ENCODE measurements around the gene MPG. TPM values are rescaled to one million over a fixed set of nuclear protein-coding genes. Genes with fewer than 3 reads are reported as not detected.

MPG gene
- total and polyA plus RNA-seq, 2 of the 8 experiments (the other 6 are each of a cell fraction or from before 2014, with no cell fraction given): 37.6 to 83.7 TPM

DNA sequence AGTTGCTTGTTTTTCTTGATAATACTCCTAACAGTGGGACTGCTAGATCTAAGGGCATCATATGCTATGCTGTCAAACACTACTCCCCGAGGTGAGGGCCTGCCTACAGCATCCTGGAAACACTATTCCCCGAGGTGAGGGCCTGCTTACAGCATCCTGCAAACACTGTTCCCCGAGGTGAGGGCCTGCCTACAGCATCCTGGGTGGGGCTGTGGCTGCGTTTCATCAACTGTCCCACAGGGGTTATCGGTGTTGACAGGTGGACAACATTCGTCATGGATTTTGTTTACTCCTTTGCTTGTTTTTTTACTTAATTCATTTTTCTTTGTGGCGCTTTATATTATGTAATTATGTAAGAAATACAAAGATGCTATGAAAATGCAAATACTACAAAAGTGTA lies 38.0 kb downstream of the MPG start:
- H2AFZ ChIP-seq (ENCODE audit: low read length): no peak overlapping the region
- H4K8ac ChIP-seq (ENCODE audit: extremely low read depth, insufficient read depth, low read length): no peak overlapping the region
- H3K27ac ChIP-seq (ENCODE audit: low read depth, low read length): no peak overlapping the region
- WGBS, 2 experiments (ENCODE audit: extremely low coverage in 1 of 2, insufficient coverage in 1 of 2, insufficient read length in 1 of 2, insufficient replicate concordance in 2 of 2, low coverage in 1 of 2, low lambda C conversion rate in 2 of 2, missing lambda C conversion rate in 1 of 2): 89% methylated on average over 7 of the region's 7 CpGs; no CpG with 5 or more reads in 1 of the 2 experiments
- no peak for FAIRE-seq
- no peak overlapping the region for H3K18ac ChIP-seq (ENCODE audit: extremely low read depth, low read length)
- ChIA-PET POLR2A (ENCODE audit: partially characterized antibody) (interaction anchor here (0.9 to 1.8 kb wide), 3 partner anchors 19 to 47 kb away, joined by 3 to 6 read pairs (median 5); no protein-coding TSS in a partner anchor), CTCF (ENCODE audit: partially characterized antibody) (interaction anchor here (2.6 to 5.8 kb wide), 3 partner anchors 11 to 52 kb away, joined by 24 to 43 read pairs (median 37); partner anchors contain the start of gene HBM)
- TF ChIP-seq FOSL1 (IDR thresholded peaks at IDR 0.05; ENCODE audit: insufficient read depth, low read depth, low read length) (no peak), CBX8 (IDR thresholded peaks at IDR 0.05; ENCODE audit: borderline replicate concordance, low read depth, low read length) (no peak)
- no peaks in the 10 kb centered on the region for H3K27me3 ChIP-seq (replicated peaks in 1 of 4; ENCODE audit: control insufficient read depth in 3 of 4, extremely low read depth in 1 of 4, insufficient read depth in 3 of 4, low read length in 3 of 4)
- no peaks in the 10 kb centered on the region for H3K9me3 ChIP-seq (ENCODE audit: insufficient read depth in 2 of 2, low read depth in 1 of 2, low read length in 1 of 2)
- H3K9ac ChIP-seq (replicated peaks in 1 of 4; ENCODE audit: extremely low read depth in 1 of 4, low read depth in 3 of 4, low read length in 3 of 4): no peak overlapping the region
- H4K5ac ChIP-seq (ENCODE audit: insufficient read length, low read depth, low read length): no peak overlapping the region
- H2BK20ac ChIP-seq (ENCODE audit: low read length): no peak overlapping the region
- H3K79me2 ChIP-seq (ENCODE audit: control insufficient read depth in 1 of 2, insufficient read depth in 2 of 2, low read length in 2 of 2): no peaks in the 10 kb centered on the region
- no peak overlapping the region for H2BK12ac ChIP-seq (ENCODE audit: low read depth, low read length)
- no peaks in the 10 kb centered on the region for H3K23me2 ChIP-seq (ENCODE audit: low read depth, low read length)
- H2BK15ac ChIP-seq (ENCODE audit: low read length): no peak overlapping the region
- H2BK5ac ChIP-seq (ENCODE audit: low read depth, low read length): no peak overlapping the region
- DNase-seq (ENCODE audit: low read depth in 1 of 2, low spot score in 2 of 2): no peak
- H3K4ac ChIP-seq (replicated peaks; ENCODE audit: insufficient read length, low read depth, low read length): no peak overlapping the region
- no peak overlapping the region for H3K4me3 ChIP-seq (ENCODE audit: extremely low read depth in 1 of 4, insufficient read depth in 2 of 4, low read depth in 3 of 4, low read length in 4 of 4)
- no peak overlapping the region for H3K14ac ChIP-seq (ENCODE audit: insufficient read length)
- no peak overlapping the region for H2AK5ac ChIP-seq (ENCODE audit: low read depth, low read length)
- no peak overlapping the region for H4K91ac ChIP-seq (replicated peaks; ENCODE audit: insufficient read length, low read length)
- H3K79me1 ChIP-seq (ENCODE audit: low read depth, low read length): no peaks in the 10 kb centered on the region
- H4K20me1 ChIP-seq (replicated peaks in 1 of 2; ENCODE audit: control insufficient read depth in 1 of 2, insufficient read depth in 2 of 2, low read length in 2 of 2): peaks cover 0 to 15% of the 10 kb centered on the region in 2 experiments
- H2BK120ac ChIP-seq (replicated peaks; ENCODE audit: low read depth, low read length): no peak overlapping the region
- H3K4me2 ChIP-seq (ENCODE audit: insufficient read depth in 1 of 2, low read depth in 2 of 2, low read length in 2 of 2): no peak overlapping the region
- H3K23ac ChIP-seq (ENCODE audit: insufficient read length): no peak overlapping the region
- 0 out of 8 replicates have a peak, but pooled peaks cover 0 to 2% (median 0%) of the 10 kb centered on the region in 4 experiments for H3K36me3 ChIP-seq (ENCODE audit: control insufficient read depth in 2 of 4, insufficient read depth in 4 of 4, low read length in 3 of 4)
- no peak overlapping the region for H3K56ac ChIP-seq (replicated peaks; ENCODE audit: insufficient read length, low read depth, low read length)
- peaks cover 0 to 4% (median 1%) of the 10 kb centered on the region in 4 experiments; a peak in 4 of 7 replicates for H3K4me1 ChIP-seq (replicated peaks in 1 of 4; ENCODE audit: control insufficient read depth in 3 of 4, insufficient read depth in 4 of 4, low read length in 3 of 4)

Measured in H1 (cell line).